H1 (cell line): Measurements from ENCODE around the gene SH3RF3. TPM values are rescaled to one million over a fixed set of nuclear protein-coding genes. Genes with fewer than 3 reads are reported as not detected.

Experiments
- CTCF ChIA-PET: fragments of 300-600 bp; sonication (Branson Sonifier 250); formaldehyde crosslinking; loops from one replicate; lab custom pipeline; 2021; ENCODE audit not compliant: partially characterized antibody; lab: Charles Lee
- POLR2A ChIA-PET: fragments of 300-600 bp; sonication (Branson Sonifier 250); formaldehyde crosslinking; loops from one replicate; lab custom pipeline; 2021; ENCODE audit warnings: inconsistent platforms; ENCODE audit not compliant: partially characterized antibody; lab: Charles Lee
- DNase-seq, 2 experiments: peaks; one replicate each; pipeline versions ENCODE4 v3.0.0 to v3.0.0-alpha.2; 2010 to 2022; ENCODE audit warnings: low spot score in 2 of 2, low read depth in 1 of 2, mixed read lengths in 1 of 2
- FAIRE-seq: peaks from 2 replicates; lab custom pipeline; 2011; peaks lifted over from hg19 to GRCh38; lab: Jason Lieb, UNC
- H2AFZ ChIP-seq: 2 replicates; pipeline ENCODE4 v1.8.1; 2012; ENCODE audit warnings: low read length, inconsistent platforms
- H2AK5ac ChIP-seq: 2 replicates; pipeline ENCODE4 v1.6.1; 2013; ENCODE audit warnings: low read depth, low read length
- H2BK120ac ChIP-seq: replicated peaks from 2 replicates; pipeline ENCODE3; 2013; ENCODE audit warnings: low read depth, low read length, inconsistent platforms
- H2BK12ac ChIP-seq: 2 replicates; pipeline ENCODE4 v1.6.1; 2013; ENCODE audit warnings: low read depth, low read length
- H2BK15ac ChIP-seq: 2 replicates; pipeline ENCODE4 v1.6.1; 2013; ENCODE audit warnings: low read length
- H2BK20ac ChIP-seq: 2 replicates; pipeline ENCODE4 v1.6.1; 2013; ENCODE audit warnings: low read length
- H2BK5ac ChIP-seq: 2 replicates; pipeline ENCODE4 v1.6.1; 2013; ENCODE audit warnings: low read depth, low read length
- H3K14ac ChIP-seq: 2 replicates; pipeline ENCODE4 v1.6.1; 2013; ENCODE audit warnings: inconsistent platforms; ENCODE audit not compliant: insufficient read length
- H3K18ac ChIP-seq: 2 replicates; pipeline ENCODE4 v1.6.1; 2013; ENCODE audit warnings: low read length; ENCODE audit errors: extremely low read depth
- H3K23ac ChIP-seq: 2 replicates; pipeline ENCODE4 v1.6.1; 2013; ENCODE audit warnings: inconsistent platforms; ENCODE audit not compliant: insufficient read length
- H3K23me2 ChIP-seq: 2 replicates; pipeline ENCODE4 v1.6.1; 2013; ENCODE audit warnings: low read depth, low read length
- H3K27ac ChIP-seq: 2 replicates; pipeline ENCODE4 v1.6.1; 2011; ENCODE audit warnings: low read depth, low read length, inconsistent platforms
- H3K27me3 ChIP-seq, 4 experiments: replicated peaks in 1 of 4; 1 replicate in 1 of 4; 2 replicates in 3 of 4; pipeline versions ENCODE4 v1.6.1 to v1.8.1; 2011 to 2013; ENCODE audit warnings: low read length in 3 of 4, mild to moderate bottlenecking in 3 of 4, inconsistent platforms in 2 of 4, mixed read lengths in 2 of 4, moderate library complexity in 1 of 4; ENCODE audit not compliant: control insufficient read depth in 3 of 4, insufficient read depth in 3 of 4; ENCODE audit errors: extremely low read depth in 1 of 4
- H3K36me3 ChIP-seq, 4 experiments: 2 replicates each; pipeline versions ENCODE4 v1.6.1 to v1.8.1; 2011 to 2013; ENCODE audit warnings: mild to moderate bottlenecking in 4 of 4, low read length in 3 of 4, moderate library complexity in 2 of 4, control low read depth in 1 of 4, inconsistent platforms in 1 of 4; ENCODE audit not compliant: insufficient read depth in 4 of 4, control insufficient read depth in 2 of 4
- H3K4ac ChIP-seq: replicated peaks from 2 replicates; pipeline ENCODE3; 2013; ENCODE audit warnings: low read length, low read depth, mixed read lengths, inconsistent platforms; ENCODE audit not compliant: insufficient read length
- H3K4me1 ChIP-seq, 4 experiments: replicated peaks in 1 of 4; 1 replicate in 1 of 4; 2 replicates in 3 of 4; pipeline versions ENCODE4 v1.6.1 to v1.8.1; 2011 to 2013; ENCODE audit warnings: low read length in 3 of 4, inconsistent platforms in 2 of 4, mixed read lengths in 1 of 4; ENCODE audit not compliant: insufficient read depth in 4 of 4, control insufficient read depth in 3 of 4
- H3K4me2 ChIP-seq, 2 experiments: 2 replicates each; pipeline versions ENCODE4 v1.6.1 to v1.8.1; 2011 to 2013; ENCODE audit warnings: low read depth in 2 of 2, low read length in 2 of 2, control low read depth in 1 of 2, inconsistent platforms in 1 of 2, mild to moderate bottlenecking in 1 of 2; ENCODE audit not compliant: insufficient read depth in 1 of 2
- H3K4me3 ChIP-seq, 4 experiments: fragments of 200-600, 300-600 bp in 1 of 4; sonication (generic), shearing (Covaris generic), sonication (Bioruptor Twin) in 1 of 4; 2 replicates each; pipeline versions ENCODE4 v1.5.1 to v1.8.1; 2011 to 2016; ENCODE audit warnings: low read length in 4 of 4, low read depth in 3 of 4, control low read depth in 2 of 4, inconsistent platforms in 2 of 4, mild to moderate bottlenecking in 2 of 4, mixed read lengths in 1 of 4, moderate library complexity in 1 of 4; ENCODE audit not compliant: insufficient read depth in 2 of 4; ENCODE audit errors: extremely low read depth in 1 of 4
- H3K56ac ChIP-seq: replicated peaks from 2 replicates; pipeline ENCODE3; 2013; ENCODE audit warnings: low read depth, mild to moderate bottlenecking, mixed read lengths, low read length, inconsistent platforms; ENCODE audit not compliant: insufficient read length
- H3K79me1 ChIP-seq: 2 replicates; pipeline ENCODE4 v1.6.1; 2013; ENCODE audit warnings: low read depth, low read length, control low read depth
- H3K79me2 ChIP-seq, 2 experiments: 2 replicates each; pipeline versions ENCODE4 v1.6.1 to v1.8.1; 2012 to 2013; ENCODE audit warnings: low read length in 2 of 2, mild to moderate bottlenecking in 2 of 2, inconsistent platforms in 1 of 2; ENCODE audit not compliant: insufficient read depth in 2 of 2, control insufficient read depth in 1 of 2
- H3K9ac ChIP-seq, 4 experiments: replicated peaks in 1 of 4; 1 replicate in 1 of 4; 2 replicates in 3 of 4; pipeline versions ENCODE4 v1.6.1 to v1.8.1; 2011 to 2013; ENCODE audit warnings: low read depth in 3 of 4, low read length in 3 of 4, control low read depth in 2 of 4, mild to moderate bottlenecking in 2 of 4, moderate library complexity in 2 of 4, inconsistent platforms in 1 of 4; ENCODE audit errors: extremely low read depth in 1 of 4
- H3K9me3 ChIP-seq, 2 experiments: 2 replicates each; pipeline versions ENCODE4 v1.6.1 to v1.8.1; 2012 to 2013; ENCODE audit warnings: mild to moderate bottlenecking in 2 of 2, moderate library complexity in 2 of 2, control low read depth in 1 of 2, inconsistent platforms in 1 of 2, low read depth in 1 of 2, low read length in 1 of 2, mixed read lengths in 1 of 2; ENCODE audit not compliant: insufficient read depth in 2 of 2
- H4K20me1 ChIP-seq, 2 experiments: replicated peaks in 1 of 2; 2 replicates each; pipeline versions ENCODE3 to v1.8.1; 2011 to 2013; ENCODE audit warnings: inconsistent platforms in 2 of 2, low read length in 2 of 2, mild to moderate bottlenecking in 1 of 2; ENCODE audit not compliant: insufficient read depth in 2 of 2, control insufficient read depth in 1 of 2
- H4K5ac ChIP-seq: 2 replicates; pipeline ENCODE4 v1.6.1; 2013; ENCODE audit warnings: low read length, low read depth, mixed read lengths, inconsistent platforms; ENCODE audit not compliant: insufficient read length
- H4K8ac ChIP-seq: 2 replicates; pipeline ENCODE4 v1.8.0; 2013; ENCODE audit warnings: mild to moderate bottlenecking, moderate library complexity, low read length, inconsistent platforms; ENCODE audit not compliant: insufficient read depth; ENCODE audit errors: extremely low read depth
- H4K91ac ChIP-seq: replicated peaks from 2 replicates; pipeline ENCODE3; 2013; ENCODE audit warnings: low read length, mixed read lengths, inconsistent platforms; ENCODE audit not compliant: insufficient read length
- BCL11A ChIP-seq, 2 experiments: IDR thresholded peaks; one replicate each; pipeline ENCODE4 v1.6.1; 2011; ENCODE audit warnings: low read depth in 2 of 2, low read length in 2 of 2, mild to moderate bottlenecking in 2 of 2
- FOSL1 ChIP-seq: IDR thresholded peaks from 2 replicates; pipeline ENCODE4 v1.6.1; 2011; ENCODE audit warnings: mild to moderate bottlenecking, low read depth, low read length, moderate library complexity; ENCODE audit not compliant: insufficient read depth
- POLR2AphosphoS5 ChIP-seq: IDR thresholded peaks from 2 replicates; pipeline ENCODE4 v1.6.1; 2011; ENCODE audit warnings: low read depth, low read length
- SIRT6 ChIP-seq: IDR thresholded peaks from one replicate; pipeline ENCODE4 v1.7.1; 2012; ENCODE audit warnings: low read length, inconsistent platforms
- SP4 ChIP-seq: IDR thresholded peaks from 2 replicates; pipeline ENCODE4 v1.6.1; 2012; ENCODE audit warnings: low read length, inconsistent platforms
- TAF1 ChIP-seq: IDR thresholded peaks from 2 replicates; pipeline ENCODE4 v1.6.1; 2011; ENCODE audit warnings: mild to moderate bottlenecking, low read depth, low read length
- TEAD4 ChIP-seq: IDR thresholded peaks from 2 replicates; pipeline ENCODE4 v1.6.1; 2012; ENCODE audit warnings: low read depth, low read length, inconsistent platforms, mixed read lengths
- WGBS, 2 experiments: shearing (Covaris generic) in 1 of 2; methylation state at CpG; one replicate each; pipeline versions ENCODE4 v1.1.6 to v1.1.7; 2013 to 2015; ENCODE audit warnings: low lambda C conversion rate in 2 of 2, mixed read lengths in 2 of 2, inconsistent platforms in 1 of 2, low coverage in 1 of 2, missing lambda C conversion rate in 1 of 2; ENCODE audit not compliant: insufficient replicate concordance in 2 of 2, insufficient coverage in 1 of 2, insufficient read length in 1 of 2; ENCODE audit errors: extremely low coverage in 1 of 2, missing lambda C conversion rate in 1 of 2; 5-methylcytosine and 5-hydroxymethylcytosine counted together
- polyA plus RNA-seq, 7 experiments: library from polyadenylated mRNA; depleted of rRNA in 3 of 7; stranded (reverse) in 5 of 7; unstranded in 2 of 7; fragments of >200 nt in 5 of 7; fragments of 200-250 nt in 2 of 7; gene quantifications; 1 replicate in 5 of 7; 2 replicates in 1 of 7; 4 replicates in 1 of 7; pipeline versions ENCODE4 v1.2.1 to v1.2.3, GENCODE V29; 2011 to 2013; ENCODE audit warnings: missing spikeins in 2 of 7, mixed read lengths in 2 of 7
- total RNA-seq: library from RNA; stranded (reverse); fragmentation: NEBNext Ultra II Directional; extraction: Animal tissue kit (Norgen Biotek cat#: 25700); gene quantifications from 2 replicates; pipeline ENCODE4 v1.2.1, GENCODE V29; 2021

The SH3RF3 gene
- total and polyA plus RNA-seq, 2 of the 8 experiments (the other 6 are each of a cell fraction or from before 2014, with no cell fraction given), result 0.11 to 0.65 TPM

DNA sequence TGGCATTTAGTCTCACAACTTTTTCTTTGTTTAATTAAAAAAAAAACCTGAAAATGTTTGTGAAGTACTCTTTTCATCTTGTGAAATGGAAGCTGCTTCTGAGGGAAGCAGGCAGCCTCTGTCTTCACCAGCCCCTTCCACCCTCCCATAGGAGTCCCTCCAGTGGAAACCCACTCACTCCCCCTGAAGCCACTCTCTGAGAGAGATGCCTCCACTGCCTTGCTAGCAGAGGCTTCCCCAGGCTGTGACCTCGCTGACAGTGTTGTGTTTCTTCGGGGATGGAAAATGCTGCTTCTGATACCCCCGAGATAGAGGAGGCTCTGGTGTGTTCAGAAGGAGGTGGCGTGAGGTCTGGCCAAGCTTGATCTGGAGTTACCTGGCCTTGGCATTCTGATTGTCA is 59.9 kb downstream of the SH3RF3 start:
- H4K5ac ChIP-seq, result no peak overlapping the region
- no peaks in the 10 kb centered on the region for H3K36me3 ChIP-seq
- H2BK20ac ChIP-seq, result no peak overlapping the region
- H3K56ac ChIP-seq, result no peak overlapping the region
- H3K79me2 ChIP-seq, result no peaks in the 10 kb centered on the region
- no peak overlapping the region for H4K91ac ChIP-seq
- H3K4ac ChIP-seq, result no peak overlapping the region
- no peak overlapping the region for H2BK5ac ChIP-seq
- no peak for FAIRE-seq
- no peak overlapping the region for H4K8ac ChIP-seq
- no peaks in the 10 kb centered on the region for H3K23me2 ChIP-seq
- no peak for DNase-seq
- H3K27ac ChIP-seq, result no peak overlapping the region
- no peaks in the 10 kb centered on the region; a peak in 2 of 7 replicates for H3K4me1 ChIP-seq
- no peak overlapping the region for H3K4me2 ChIP-seq
- H3K18ac ChIP-seq, result no peak overlapping the region
- ChIA-PET POLR2A (no interaction called here), CTCF (interaction anchor here (1.0 kb wide), 1 partner anchor 19 kb away, joined by 3 read pairs; no protein-coding TSS in a partner anchor)
- H3K9ac ChIP-seq, result no peak overlapping the region
- no peak overlapping the region for H2AFZ ChIP-seq
- no peaks in the 10 kb centered on the region for H4K20me1 ChIP-seq
- no peak overlapping the region for H2BK120ac ChIP-seq
- H3K4me3 ChIP-seq, result no peak overlapping the region
- H3K79me1 ChIP-seq, result no peaks in the 10 kb centered on the region
- no peak overlapping the region for H2AK5ac ChIP-seq
- no peak overlapping the region for H2BK12ac ChIP-seq
- H3K9me3 ChIP-seq, result no peaks in the 10 kb centered on the region
- no peak overlapping the region for H3K23ac ChIP-seq
- WGBS, 2 experiments, result 91% methylated on average over 4 of the region's 4 CpGs; no CpG with 5 or more reads in 1 of the 2 experiments
- no peaks in the 10 kb centered on the region; a peak in 1 of 7 replicates for H3K27me3 ChIP-seq
- H3K14ac ChIP-seq, result no peak overlapping the region
- H2BK15ac ChIP-seq, result no peak overlapping the region
- no peak for TF ChIP-seq FOSL1
- TF ChIP-seq BCL11A (IDR thresholded peaks at IDR 0.05; ENCODE audit: low read depth in 2 of 2, low read length in 2 of 2), result no peak
- no peak for TF ChIP-seq POLR2AphosphoS5
- no peak for TF ChIP-seq SP4
- TF ChIP-seq TAF1, result no peak
- TF ChIP-seq TEAD4, result no peak
- no peak for TF ChIP-seq SIRT6
